22Rv1 (cell line): ENCODE results near the gene SKIC8.

ENCODE experiments used
- CTCF ChIP-seq: fragments of 450-650 bp; IDR thresholded peaks from 2 replicates; pipeline ENCODE4 v1.5.1; 2017; ENCODE audit warnings: mild to moderate bottlenecking
- ZFX ChIP-seq: fragments of 450-650 bp; IDR thresholded peaks from 2 replicates; pipeline ENCODE4 v1.6.1; 2017; ENCODE audit warnings: antibody characterized with exemption, borderline replicate concordance

DNA sequence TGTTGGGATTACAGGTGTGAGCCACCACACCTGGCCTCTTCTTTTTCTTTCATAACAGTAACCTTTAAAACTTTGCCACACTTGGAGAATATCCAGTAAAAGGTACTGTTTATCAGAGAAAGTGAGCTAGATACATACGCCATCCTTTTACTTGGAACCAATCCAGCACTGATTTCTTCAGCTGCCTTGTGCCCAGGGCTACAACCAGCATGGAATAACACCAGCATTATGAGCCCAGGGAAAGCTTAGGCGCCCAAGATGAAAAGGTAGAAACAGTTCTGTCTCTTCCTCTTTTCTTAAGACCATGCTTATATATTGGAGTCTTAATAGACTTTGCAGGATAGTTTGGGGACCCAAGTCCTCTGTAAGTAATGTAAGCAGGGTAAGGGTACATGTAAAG is 8.4 kb downstream of the SKIC8 start:
- TF ChIP-seq CTCF, result no peak
- TF ChIP-seq ZFX, result no peak
